ENCODE results near the gene GRIN3B.

GRIN3B gene

DNA sequence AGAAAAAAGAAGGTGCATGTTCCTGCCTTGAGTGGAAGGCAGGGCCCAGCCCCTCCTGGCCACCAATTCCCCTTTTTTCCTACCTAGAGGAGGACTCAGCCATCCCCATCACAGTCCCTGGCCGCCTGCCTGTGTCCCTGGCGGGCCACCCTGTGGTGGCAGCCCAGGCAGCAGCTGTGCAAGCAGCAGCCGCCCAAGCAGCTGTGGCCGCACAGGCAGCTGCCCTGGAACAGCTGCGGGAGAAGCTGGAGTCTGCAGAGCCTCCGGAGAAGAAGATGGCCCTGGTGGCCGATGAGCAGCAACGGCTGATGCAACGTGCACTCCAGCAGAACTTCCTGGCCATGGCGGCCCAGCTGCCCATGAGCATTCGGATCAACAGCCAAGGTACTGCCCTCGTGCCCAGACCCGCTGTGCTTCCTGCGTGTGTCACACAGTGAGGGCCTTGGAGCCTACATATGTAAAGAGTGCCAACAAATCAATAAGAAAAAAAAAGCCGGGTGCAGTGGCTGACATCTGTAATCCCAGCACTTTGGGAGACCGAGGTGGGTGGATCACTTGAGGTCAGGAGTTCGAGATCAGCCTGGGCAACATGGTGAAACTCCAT lies 33.6 kb upstream of the GRIN3B start:
- DNase-seq (ENCODE audit: low read depth in 1 of 2, low spot score in 1 of 2) = no peak
- Histone ChIP-seq H3K27me3 (ENCODE audit: insufficient read depth, poor library complexity, severe bottlenecking) (no peaks in the 10 kb centered on the region), H3K4me3 (replicated peaks; ENCODE audit: insufficient read depth, low read length) (no peak overlapping the region), H3K27ac (replicated peaks) (no peak overlapping the region)
- TF ChIP-seq CTCF (IDR thresholded peaks at IDR 0.05; ENCODE audit: insufficient read depth, low read length) (no peak), GABPA (IDR thresholded peaks at IDR 0.05; ENCODE audit: low read depth) (no peak), SPI1 (IDR thresholded peaks at IDR 0.05; ENCODE audit: borderline replicate concordance, low read depth) (no peak), POLR2AphosphoS5 (IDR thresholded peaks at IDR 0.05; ENCODE audit: low read depth) (no peak)
- TF ChIP-seq, protein P1, sequence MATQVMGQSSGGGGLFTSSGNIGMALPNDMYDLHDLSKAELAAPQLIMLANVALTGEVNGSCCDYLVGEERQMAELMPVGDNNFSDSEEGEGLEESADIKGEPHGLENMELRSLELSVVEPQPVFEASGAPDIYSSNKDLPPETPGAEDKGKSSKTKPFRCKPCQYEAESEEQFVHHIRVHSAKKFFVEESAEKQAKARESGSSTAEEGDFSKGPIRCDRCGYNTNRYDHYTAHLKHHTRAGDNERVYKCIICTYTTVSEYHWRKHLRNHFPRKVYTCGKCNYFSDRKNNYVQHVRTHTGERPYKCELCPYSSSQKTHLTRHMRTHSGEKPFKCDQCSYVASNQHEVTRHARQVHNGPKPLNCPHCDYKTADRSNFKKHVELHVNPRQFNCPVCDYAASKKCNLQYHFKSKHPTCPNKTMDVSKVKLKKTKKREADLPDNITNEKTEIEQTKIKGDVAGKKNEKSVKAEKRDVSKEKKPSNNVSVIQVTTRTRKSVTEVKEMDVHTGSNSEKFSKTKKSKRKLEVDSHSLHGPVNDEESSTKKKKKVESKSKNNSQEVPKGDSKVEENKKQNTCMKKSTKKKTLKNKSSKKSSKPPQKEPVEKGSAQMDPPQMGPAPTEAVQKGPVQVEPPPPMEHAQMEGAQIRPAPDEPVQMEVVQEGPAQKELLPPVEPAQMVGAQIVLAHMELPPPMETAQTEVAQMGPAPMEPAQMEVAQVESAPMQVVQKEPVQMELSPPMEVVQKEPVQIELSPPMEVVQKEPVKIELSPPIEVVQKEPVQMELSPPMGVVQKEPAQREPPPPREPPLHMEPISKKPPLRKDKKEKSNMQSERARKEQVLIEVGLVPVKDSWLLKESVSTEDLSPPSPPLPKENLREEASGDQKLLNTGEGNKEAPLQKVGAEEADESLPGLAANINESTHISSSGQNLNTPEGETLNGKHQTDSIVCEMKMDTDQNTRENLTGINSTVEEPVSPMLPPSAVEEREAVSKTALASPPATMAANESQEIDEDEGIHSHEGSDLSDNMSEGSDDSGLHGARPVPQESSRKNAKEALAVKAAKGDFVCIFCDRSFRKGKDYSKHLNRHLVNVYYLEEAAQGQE (IDR thresholded peaks at IDR 0.05; ENCODE audit: insufficient replicate concordance, low read depth) = no peak

DNA sequence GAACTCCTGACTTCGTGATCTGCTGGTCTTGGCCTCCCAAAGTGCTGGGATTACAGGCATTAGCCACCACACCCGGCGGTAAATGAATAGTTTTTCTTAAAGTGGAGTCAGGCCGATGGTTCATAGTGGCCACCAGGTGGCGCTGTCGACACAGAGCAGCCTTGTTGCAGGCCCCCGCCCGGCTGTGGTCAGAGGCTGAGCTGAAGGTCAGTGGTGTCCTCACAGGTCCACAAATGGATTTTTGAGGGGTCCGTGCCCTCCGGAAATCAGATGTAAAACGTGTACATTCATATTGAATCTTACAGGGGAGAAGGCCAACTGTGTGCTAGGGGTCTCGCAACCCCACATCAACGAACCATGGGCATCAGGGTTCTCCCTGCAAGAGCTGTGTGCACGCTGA lies 29.5 kb upstream of the GRIN3B start:
- no peak overlapping the region for H3K27ac ChIP-seq (replicated peaks)
- peak; percentile 3 for TF ChIP-seq CTCF (IDR thresholded peaks at IDR 0.05; ENCODE audit: insufficient read depth, low read length)
- TF ChIP-seq GABPA (IDR thresholded peaks at IDR 0.05; ENCODE audit: low read depth) = no peak
- H3K4me3 ChIP-seq (replicated peaks; ENCODE audit: insufficient read depth, low read length) = no peak overlapping the region
- no peaks in the 10 kb centered on the region for H3K27me3 ChIP-seq (ENCODE audit: insufficient read depth, poor library complexity, severe bottlenecking)
- no peak for DNase-seq (ENCODE audit: low read depth in 1 of 2, low spot score in 1 of 2)

DNA sequence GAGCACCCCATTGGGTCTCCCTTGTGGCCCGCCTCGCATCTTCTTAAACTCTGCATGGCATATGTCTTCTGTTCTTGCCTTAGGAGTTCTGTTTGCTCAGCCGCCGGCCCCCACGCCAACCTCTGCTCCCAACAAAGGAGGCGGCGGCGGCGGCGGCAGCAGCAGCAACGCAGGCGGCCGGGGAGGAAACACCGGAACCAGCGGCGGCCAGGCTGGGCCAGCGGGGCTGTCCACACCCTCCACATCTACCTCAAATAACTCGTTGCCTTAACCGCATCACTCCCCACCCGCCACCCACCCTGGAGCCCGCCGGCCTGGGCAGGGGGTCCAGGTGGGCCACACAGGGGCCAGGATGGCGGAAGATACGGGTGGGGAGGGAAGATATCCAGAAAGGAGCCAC lies 28.4 kb upstream of the GRIN3B start:
- Histone ChIP-seq H3K27ac (replicated peaks) (no peak overlapping the region), H3K4me3 (replicated peaks; ENCODE audit: insufficient read depth, low read length) (no peak overlapping the region), H3K27me3 (ENCODE audit: insufficient read depth, poor library complexity, severe bottlenecking) (no peaks in the 10 kb centered on the region)
- no peak for DNase-seq (ENCODE audit: low read depth in 1 of 2, low spot score in 1 of 2)
- no peak for TF ChIP-seq POLR2AphosphoS5 (IDR thresholded peaks at IDR 0.05; ENCODE audit: low read depth)
- TF ChIP-seq, protein P1 (IDR thresholded peaks at IDR 0.05; ENCODE audit: insufficient replicate concordance, low read depth) = no peak

DNA sequence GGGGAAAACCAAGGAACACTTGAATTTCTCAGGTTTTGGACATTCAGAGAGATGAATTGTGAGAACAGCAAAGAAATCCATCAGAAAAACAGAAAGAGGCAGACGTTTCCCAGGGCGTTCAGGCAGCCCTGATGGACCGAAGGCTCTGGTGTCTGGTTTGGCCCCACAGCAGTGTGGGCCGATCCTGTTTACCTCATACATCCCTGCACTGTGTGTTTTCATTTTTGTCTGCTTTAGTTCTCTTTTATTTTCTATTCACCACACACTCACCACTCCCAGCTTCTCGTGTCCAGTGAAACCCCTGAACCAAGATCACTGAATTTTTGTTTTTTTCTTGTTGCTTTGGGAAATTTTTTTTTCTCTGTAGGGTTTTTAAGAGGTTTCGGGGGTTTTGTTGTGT lies 27.9 kb upstream of the GRIN3B start:
- no peak for DNase-seq (ENCODE audit: low read depth in 1 of 2, low spot score in 1 of 2)

More for the DNA sequence above, 27.9 kb upstream of the GRIN3B start:
- H3K27ac ChIP-seq (replicated peaks) = no peak overlapping the region
- H3K4me3 ChIP-seq (replicated peaks; ENCODE audit: insufficient read depth, low read length) = no peak overlapping the region
- TF ChIP-seq, protein P1 (IDR thresholded peaks at IDR 0.05; ENCODE audit: insufficient replicate concordance, low read depth) = no peak
- TF ChIP-seq POLR2AphosphoS5 (IDR thresholded peaks at IDR 0.05; ENCODE audit: low read depth) (no peak), GABPA (IDR thresholded peaks at IDR 0.05; ENCODE audit: low read depth) (no peak), CTCF (IDR thresholded peaks at IDR 0.05; ENCODE audit: insufficient read depth, low read length) (no peak), SPI1 (IDR thresholded peaks at IDR 0.05; ENCODE audit: borderline replicate concordance, low read depth) (no peak)
- no peaks in the 10 kb centered on the region for H3K27me3 ChIP-seq (ENCODE audit: insufficient read depth, poor library complexity, severe bottlenecking)
